ENCODE results near the gene LRRC28. TPM values are rescaled to one million over a fixed set of nuclear protein-coding genes. Genes with fewer than 3 reads are reported as not detected.
A peak's percentile ranks its signal among the peaks of the same experiment; 100 is the strongest.

LRRC28 gene
- total and polyA plus RNA-seq, 9 of the 15 experiments (the other 6 are each of a cell fraction or from before 2014, with no cell fraction given) = 5.5 to 17.4 (median 7.9) TPM

- TF ChIP-seq ZNF407 (IDR thresholded peaks at IDR 0.05; ENCODE audit: low read depth) = no peak
- TF ChIP-seq POLR3G (IDR thresholded peaks at IDR 0.05; ENCODE audit: extremely low read depth, insufficient read length, insufficient replicate concordance) = no peak
- TF ChIP-seq ZFPM2 (CRISPR knock-in tag; IDR thresholded peaks at IDR 0.05) = no peak
- no peak for TF ChIP-seq TSHZ1 (CRISPR knock-in tag; IDR thresholded peaks at IDR 0.05)
- no peak for TF ChIP-seq XRCC3 (IDR thresholded peaks at IDR 0.05)
- no peak for TF ChIP-seq BMI1 (IDR thresholded peaks at IDR 0.05; ENCODE audit: low read length)
- no peak for TF ChIP-seq PRPF4 (IDR thresholded peaks at IDR 0.05; ENCODE audit: insufficient read depth, low read depth, low read length, poor library complexity, severe bottlenecking)
- TF ChIP-seq POLR2B (IDR thresholded peaks at IDR 0.05; ENCODE audit: low read depth, partially characterized antibody) = peak; percentile 90
- TF ChIP-seq SMARCA5 (IDR thresholded peaks at IDR 0.05) = no peak
- TF ChIP-seq HNRNPH1 (optimal IDR thresholded peaks at IDR 0.05; ENCODE audit: low read depth, low read length) = no peak
- TF ChIP-seq SMAD2 (IDR thresholded peaks at IDR 0.05; ENCODE audit: low read depth, low read length) = no peak
- no peak for TF ChIP-seq ZNF239 (CRISPR knock-in tag; IDR thresholded peaks at IDR 0.05)
- TF ChIP-seq MTF1 (CRISPR knock-in tag; IDR thresholded peaks at IDR 0.05; ENCODE audit: borderline replicate concordance) = no peak
- no peak for TF ChIP-seq FIP1L1 (IDR thresholded peaks at IDR 0.05; ENCODE audit: low read depth, low read length, poor library complexity, severe bottlenecking)
- no peak for TF ChIP-seq MYBL2 (IDR thresholded peaks at IDR 0.05; ENCODE audit: low read depth)
- TF ChIP-seq MYBL2 (CRISPR knock-in tag; IDR thresholded peaks at IDR 0.05; ENCODE audit: borderline replicate concordance) = no peak
Observed at GRCh38 chr15:99250857-99251841, at the start of gene LRRC28 (continued).

Measured in K562 (cell line).